ENCODE results near the gene INF2.
A peak's percentile ranks its signal among the peaks of the same experiment; 100 is the strongest.

The INF2 gene

DNA sequence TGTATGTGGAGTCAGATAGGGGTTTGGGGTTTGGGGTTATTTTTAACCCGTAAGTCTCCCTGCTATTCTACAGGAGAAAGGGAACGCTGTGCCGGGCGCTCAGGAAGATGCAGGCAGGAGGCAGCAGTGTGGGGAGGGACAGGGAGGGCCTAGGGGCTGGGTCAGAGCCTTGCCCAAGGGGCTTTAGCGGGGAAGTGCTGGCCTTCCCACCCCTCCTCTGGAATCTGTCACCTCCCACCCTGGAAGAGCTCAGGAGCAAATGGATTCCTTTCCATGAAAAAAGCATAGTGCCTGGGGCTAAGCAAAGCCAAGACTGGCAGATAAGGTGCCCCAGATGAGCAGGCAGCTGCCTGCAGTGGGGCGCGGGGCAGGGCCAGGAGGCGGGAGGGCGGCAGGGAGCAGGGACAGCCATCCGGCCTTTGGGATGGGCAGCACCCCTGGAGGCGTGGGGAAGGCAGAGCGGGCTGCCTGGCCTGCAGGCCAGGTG, 7.3 kb upstream of the INF2 start:
- TF ChIP-seq, protein P1, sequence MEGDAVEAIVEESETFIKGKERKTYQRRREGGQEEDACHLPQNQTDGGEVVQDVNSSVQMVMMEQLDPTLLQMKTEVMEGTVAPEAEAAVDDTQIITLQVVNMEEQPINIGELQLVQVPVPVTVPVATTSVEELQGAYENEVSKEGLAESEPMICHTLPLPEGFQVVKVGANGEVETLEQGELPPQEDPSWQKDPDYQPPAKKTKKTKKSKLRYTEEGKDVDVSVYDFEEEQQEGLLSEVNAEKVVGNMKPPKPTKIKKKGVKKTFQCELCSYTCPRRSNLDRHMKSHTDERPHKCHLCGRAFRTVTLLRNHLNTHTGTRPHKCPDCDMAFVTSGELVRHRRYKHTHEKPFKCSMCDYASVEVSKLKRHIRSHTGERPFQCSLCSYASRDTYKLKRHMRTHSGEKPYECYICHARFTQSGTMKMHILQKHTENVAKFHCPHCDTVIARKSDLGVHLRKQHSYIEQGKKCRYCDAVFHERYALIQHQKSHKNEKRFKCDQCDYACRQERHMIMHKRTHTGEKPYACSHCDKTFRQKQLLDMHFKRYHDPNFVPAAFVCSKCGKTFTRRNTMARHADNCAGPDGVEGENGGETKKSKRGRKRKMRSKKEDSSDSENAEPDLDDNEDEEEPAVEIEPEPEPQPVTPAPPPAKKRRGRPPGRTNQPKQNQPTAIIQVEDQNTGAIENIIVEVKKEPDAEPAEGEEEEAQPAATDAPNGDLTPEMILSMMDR (IDR thresholded peaks at IDR 0.05; ENCODE audit: low read depth, low read length): no peak
- DNase-seq: peak; percentile 57
- H3K4me3 ChIP-seq (ENCODE audit: low read depth, low read length): no peak overlapping the region
- no peaks in the 10 kb centered on the region for H3K36me3 ChIP-seq
- no peaks in the 10 kb centered on the region for H3K27me3 ChIP-seq
- no peaks in the 10 kb centered on the region for H3K9me3 ChIP-seq
- H3K4me1 ChIP-seq: peaks cover 44% of the 10 kb centered on the region

DNA sequence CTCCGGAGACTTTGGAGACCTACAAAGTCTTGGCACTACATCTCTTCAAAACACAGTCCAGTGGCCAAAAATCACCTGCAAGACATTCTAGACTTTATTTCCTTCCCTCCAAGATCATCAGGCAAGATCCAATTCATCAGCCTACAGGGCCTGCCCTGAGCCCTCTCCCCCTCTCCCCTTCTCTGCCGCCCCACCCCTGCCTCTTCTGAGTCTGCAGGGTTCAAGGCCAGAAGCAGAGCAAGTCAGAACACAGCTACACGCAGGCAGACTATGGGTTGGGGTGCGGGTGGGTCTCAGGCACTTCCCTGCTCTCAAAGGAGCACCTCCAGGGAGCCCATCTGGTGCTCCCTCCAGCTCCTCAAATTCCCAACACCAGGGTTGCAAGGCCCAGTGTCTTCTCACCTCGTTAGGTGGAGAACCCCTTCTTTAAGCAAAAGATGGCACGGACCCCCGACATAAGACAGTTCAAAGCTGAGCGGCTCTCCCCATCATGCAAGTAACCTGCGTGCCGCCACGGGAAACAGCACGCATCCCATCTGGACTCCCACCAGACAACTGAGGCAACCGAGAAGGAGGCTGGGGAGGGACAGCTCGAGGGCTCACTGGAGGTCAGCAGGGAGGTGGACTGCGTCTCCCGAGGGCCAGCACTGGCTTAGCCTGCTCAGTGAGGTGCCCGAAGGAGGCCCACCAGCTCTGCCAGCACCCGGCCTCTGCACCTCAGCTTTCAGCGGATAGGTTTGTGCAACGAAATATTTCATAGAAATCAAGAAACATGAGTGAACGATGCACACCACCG, 5.6 kb upstream of the INF2 start:
- no peak for DNase-seq
- TF ChIP-seq, protein P1 (IDR thresholded peaks at IDR 0.05; ENCODE audit: low read depth, low read length): no peak
- Histone ChIP-seq H3K4me1 (peaks cover 38% of the 10 kb centered on the region), H3K9me3 (no peaks in the 10 kb centered on the region), H3K36me3 (no peaks in the 10 kb centered on the region), H3K4me3 (ENCODE audit: low read depth, low read length) (no peak overlapping the region), H3K27me3 (no peaks in the 10 kb centered on the region)

DNA sequence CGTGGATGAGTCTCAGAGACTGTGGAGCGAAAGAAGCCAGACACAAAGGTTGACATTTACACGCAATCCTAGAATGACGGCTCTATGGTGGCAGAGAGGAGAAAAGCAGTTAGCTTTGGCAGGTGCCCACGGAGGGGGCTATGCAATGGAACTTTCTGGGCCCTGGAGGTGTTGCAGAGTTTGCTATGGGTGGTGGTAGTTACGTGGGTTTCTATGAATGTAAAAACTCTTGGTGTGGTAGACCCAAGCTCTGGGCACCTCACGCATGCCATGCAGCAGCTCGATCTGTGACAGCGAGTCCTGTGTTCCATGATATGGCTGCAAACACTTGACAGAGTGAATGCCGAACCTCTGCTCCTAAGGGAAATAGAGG, 5.0 kb upstream of the INF2 start:
- Histone ChIP-seq H3K9me3 (no peaks in the 10 kb centered on the region), H3K36me3 (no peaks in the 10 kb centered on the region), H3K4me1 (peaks cover 40% of the 10 kb centered on the region), H3K4me3 (ENCODE audit: low read depth, low read length) (no peak overlapping the region), H3K27me3 (no peaks in the 10 kb centered on the region)
- no peak for DNase-seq
- TF ChIP-seq, protein P1 (IDR thresholded peaks at IDR 0.05; ENCODE audit: low read depth, low read length): no peak

DNA sequence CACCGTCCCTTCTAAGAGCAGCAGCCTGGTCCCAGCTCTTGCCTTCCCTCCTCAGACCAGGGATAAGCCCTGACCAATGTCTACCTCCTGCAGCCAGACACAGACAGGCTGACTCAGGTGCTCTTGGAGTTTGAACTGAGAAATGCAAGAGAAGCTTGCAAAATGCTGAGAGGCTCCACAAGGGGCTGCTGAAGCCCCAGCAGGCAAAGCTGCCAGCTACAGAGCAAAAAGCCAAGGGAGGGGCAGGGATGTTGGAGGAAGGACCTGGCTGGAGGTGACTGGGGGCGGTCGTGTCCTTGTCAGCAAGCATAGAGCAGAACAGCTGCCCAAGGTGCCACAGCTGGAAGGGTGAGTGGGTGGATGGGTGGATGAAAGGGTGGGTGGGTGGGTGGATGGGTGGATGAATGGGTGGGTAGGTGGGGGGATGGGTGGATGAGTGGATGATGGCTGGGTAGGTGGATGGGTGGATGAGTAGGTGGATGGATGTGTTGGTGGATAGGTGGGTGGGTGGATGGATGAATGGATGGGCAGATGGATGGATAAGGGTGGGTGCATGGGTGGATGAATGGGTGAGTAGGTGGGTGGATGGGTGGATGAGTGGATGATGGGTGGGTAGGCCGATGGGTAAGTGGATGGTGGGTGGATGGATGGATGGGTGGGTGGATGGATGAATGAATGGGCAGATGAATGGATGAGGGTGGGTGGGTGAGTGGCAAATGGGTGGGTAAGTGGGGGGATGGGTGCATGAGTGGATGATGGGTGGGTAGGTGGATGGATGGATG, 4.0 kb upstream of the INF2 start:
- DNase-seq: no peak
- peaks cover 36% of the 10 kb centered on the region for H3K4me1 ChIP-seq
- H3K4me3 ChIP-seq (ENCODE audit: low read depth, low read length): no peak overlapping the region
- no peaks in the 10 kb centered on the region for H3K36me3 ChIP-seq
- TF ChIP-seq, protein P1 (IDR thresholded peaks at IDR 0.05; ENCODE audit: low read depth, low read length): no peak
- H3K9me3 ChIP-seq: no peaks in the 10 kb centered on the region
- H3K27me3 ChIP-seq: no peaks in the 10 kb centered on the region

DNA sequence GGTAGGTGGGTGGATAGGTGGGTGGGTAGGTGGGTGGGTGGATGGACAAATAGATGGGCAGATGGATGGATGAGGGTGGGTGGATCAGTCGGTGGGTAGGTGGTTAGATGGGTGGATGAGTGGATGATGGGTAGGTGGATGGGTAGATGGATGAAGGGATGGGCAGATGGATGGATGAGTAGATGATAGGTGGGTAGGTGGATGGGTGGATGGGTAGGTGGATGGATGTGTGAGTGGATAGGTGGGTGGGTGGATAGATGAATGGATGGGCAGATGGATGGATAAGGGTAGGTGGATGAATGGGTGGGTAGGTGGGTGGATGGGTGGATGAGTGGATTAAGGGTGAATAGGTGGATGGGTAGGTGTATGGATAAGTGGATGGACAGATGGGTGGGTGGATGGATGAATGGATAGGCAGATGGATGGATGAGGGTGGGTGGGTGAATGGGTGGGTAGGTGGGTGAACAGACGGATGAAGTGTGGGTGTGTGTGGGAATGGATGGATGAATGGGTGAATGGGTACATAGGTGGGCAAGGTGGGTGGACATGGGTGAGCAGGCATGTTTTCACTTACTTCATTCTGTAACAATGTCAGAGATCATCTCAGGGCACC, 3.3 kb upstream of the INF2 start:
- peaks cover 35% of the 10 kb centered on the region for H3K4me1 ChIP-seq
- peaks cover 5% of the 10 kb centered on the region; the same call in 1 of the 2 replicates for H3K36me3 ChIP-seq
- TF ChIP-seq, protein P1 (IDR thresholded peaks at IDR 0.05; ENCODE audit: low read depth, low read length): no peak
- H3K4me3 ChIP-seq (ENCODE audit: low read depth, low read length): no peak overlapping the region
- H3K27me3 ChIP-seq: no peaks in the 10 kb centered on the region
- DNase-seq: no peak
- no peaks in the 10 kb centered on the region for H3K9me3 ChIP-seq

Measured in BE2C (cell line).